Activated CD8-positive, alpha-beta T cell treated with anti-CD3 and anti-CD28 coated beads for 36 hours (primary cell): ENCODE measurements around the gene ZAR1L. TPM values are rescaled to one million over a fixed set of nuclear protein-coding genes. Genes with fewer than 3 reads are reported as not detected.
A peak's percentile ranks its signal among the peaks of the same experiment; 100 is the strongest.

ENCODE experiments used
- ATAC-seq: fragments of 200-7000 bp; cut with Tn5 transposase; one replicate; pipeline ENCODE4 v1.10.0; 2021; ENCODE audit warnings: mild to moderate bottlenecking, moderate library complexity
- CTCF ChIA-PET: fragments of 350-600 bp; sonication (Branson Sonifier 250); formaldehyde crosslinking; loops from one replicate; lab custom pipeline; 2021; ENCODE audit warnings: antibody characterized with exemption; lab: Charles Lee
- POLR2A ChIA-PET: fragments of 350-600 bp; sonication (Branson Sonifier 250); formaldehyde crosslinking; loops from one replicate; lab custom pipeline; 2021; ENCODE audit warnings: antibody characterized with exemption; lab: Charles Lee
- DNase-seq: peaks from one replicate; pipeline ENCODE4 v3.0.0-alpha.2; 2020
- H3K27ac Mint-ChIP-seq: one replicate; pipeline ENCODE4 v1.8.0; 2021; ENCODE audit warnings: mild to moderate bottlenecking, mixed read lengths
- H3K27me3 Mint-ChIP-seq: one replicate; pipeline ENCODE4 v1.8.0; 2021; ENCODE audit warnings: mixed read lengths
- H3K36me3 Mint-ChIP-seq: one replicate; pipeline ENCODE4 v1.8.0; 2021; ENCODE audit warnings: low read depth, mixed read lengths
- H3K4me1 Mint-ChIP-seq: one replicate; pipeline ENCODE4 v1.8.0; 2021; ENCODE audit warnings: low read depth, mixed read lengths
- H3K4me3 Mint-ChIP-seq: one replicate; pipeline ENCODE4 v1.8.0; 2021; ENCODE audit warnings: mild to moderate bottlenecking, moderate library complexity, mixed read lengths
- H3K9me3 Mint-ChIP-seq: one replicate; pipeline ENCODE4 v1.8.0; 2021; ENCODE audit warnings: mixed read lengths
- CTCF ChIP-seq: fragments of 200-600 bp; IDR thresholded peaks from one replicate; pipeline ENCODE4 v1.8.0; 2022; ENCODE audit warnings: antibody characterized with exemption, mild to moderate bottlenecking
- intact Hi-C: fragments of 100-400 bp; cut with micrococcal nuclease; formaldehyde crosslinking; loops from one replicate; pipeline ENCODE4 v1.10.0; 2022
- total RNA-seq, 2 experiments: library from RNA; stranded (reverse); gene quantifications; one replicate each; pipeline ENCODE4 v1.2.3, GENCODE V29; 2021

ZAR1L gene
- total RNA-seq, 2 experiments from 2014 or later, result not detected

DNA sequence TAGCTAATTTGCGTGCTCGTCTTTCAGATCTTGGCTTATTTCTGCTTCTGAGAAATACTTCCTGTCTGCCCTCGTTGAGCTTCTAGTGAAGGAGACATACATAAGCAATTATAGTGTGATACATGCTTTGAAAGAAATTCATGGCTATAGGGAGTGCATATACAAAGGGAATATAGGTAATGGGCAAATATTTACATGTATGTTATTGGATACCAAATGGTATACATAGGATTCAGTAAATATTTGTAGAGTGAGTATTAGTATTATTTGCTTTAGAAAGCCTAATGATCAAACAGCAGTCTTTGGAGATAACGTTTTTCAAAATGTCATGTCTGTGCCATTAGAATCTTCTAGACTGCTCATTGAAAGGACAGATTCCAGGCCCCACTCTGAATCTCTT lies 5.4 kb upstream of the ZAR1L start:
- H3K4me3 Mint-ChIP-seq, result no peak overlapping the region
- no peak overlapping the region for H3K27ac Mint-ChIP-seq
- ChIA-PET POLR2A (no interaction called here), CTCF (no interaction called here)
- no peak for TF ChIP-seq CTCF
- no peaks in the 10 kb centered on the region for H3K27me3 Mint-ChIP-seq
- H3K4me1 Mint-ChIP-seq, result peaks cover 3% of the 10 kb centered on the region
- intact Hi-C loops, result no loop called here
- H3K9me3 Mint-ChIP-seq, result no peaks in the 10 kb centered on the region
- DNase-seq (no peak), ATAC-seq (no peak)
- H3K36me3 Mint-ChIP-seq, result peaks cover 38% of the 10 kb centered on the region

GRCh38 chr13:32317716-32318465 lies 2.7 kb upstream of the ZAR1L start:
- Mint-ChIP-seq H3K36me3 (peaks cover 34% of the 10 kb centered on the region), H3K4me1 (peaks cover 11% of the 10 kb centered on the region), H3K9me3 (no peaks in the 10 kb centered on the region), H3K27ac (no peak overlapping the region), H3K4me3 (no peak overlapping the region), H3K27me3 (no peaks in the 10 kb centered on the region)
- ChIA-PET POLR2A (interaction anchor here (0.6 to 3.4 kb wide), 3 partner anchors 10 to 110 kb away, joined by 3 to 38 read pairs (median 5); partner anchors contain the start of gene N4BP2L1), CTCF (interaction anchor here (1.3 kb wide), 1 partner anchor 10 kb away, joined by 3 read pairs; no protein-coding TSS in a partner anchor)
- no peak for TF ChIP-seq CTCF
- intact Hi-C loops, result loop anchor here (5.0 kb wide), 1 partner anchor 109 kb away; the partner anchor contains the start of gene N4BP2L1
- ATAC-seq, result no peak
- DNase-seq, result no peak

GRCh38 chr13:32316501-32316900 lies 1.3 kb upstream of the ZAR1L start:
- no peaks in the 10 kb centered on the region for H3K9me3 Mint-ChIP-seq
- peak overlapping the region; percentile 100 for H3K27ac Mint-ChIP-seq
- CTCF ChIA-PET, result interaction anchor here (1.2 to 1.6 kb wide), 4 partner anchors 48 to 404 kb away, joined by 3 to 5 read pairs (median 4); no protein-coding TSS in a partner anchor
- DNase-seq (no peak), ATAC-seq (no peak)
- intact Hi-C loops, result loop anchor here (5.0 kb wide), 1 partner anchor 111 kb away; the partner anchor contains the start of gene N4BP2L1
- peaks cover 30% of the 10 kb centered on the region for H3K36me3 Mint-ChIP-seq
- POLR2A ChIA-PET, result interaction anchor here (1.1 to 3.4 kb wide), 2 partner anchors 14 to 111 kb away, joined by 5 to 38 read pairs; partner anchors contain the start of gene N4BP2L1
- peaks cover 14% of the 10 kb centered on the region for H3K4me1 Mint-ChIP-seq
- no peak for TF ChIP-seq CTCF
- no peaks in the 10 kb centered on the region for H3K27me3 Mint-ChIP-seq
- peak overlapping the region; percentile 92 for H3K4me3 Mint-ChIP-seq

DNA sequence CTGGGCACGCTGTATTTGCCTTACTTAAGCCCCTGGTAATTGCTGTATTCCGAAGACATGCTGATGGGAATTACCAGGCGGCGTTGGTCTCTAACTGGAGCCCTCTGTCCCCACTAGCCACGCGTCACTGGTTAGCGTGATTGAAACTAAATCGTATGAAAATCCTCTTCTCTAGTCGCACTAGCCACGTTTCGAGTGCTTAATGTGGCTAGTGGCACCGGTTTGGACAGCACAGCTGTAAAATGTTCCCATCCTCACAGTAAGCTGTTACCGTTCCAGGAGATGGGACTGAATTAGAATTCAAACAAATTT lies 821 bp upstream of the ZAR1L start:
- Mint-ChIP-seq H3K27ac (peak overlapping the region; percentile 100), H3K27me3 (no peaks in the 10 kb centered on the region), H3K9me3 (no peaks in the 10 kb centered on the region), H3K36me3 (peaks cover 26% of the 10 kb centered on the region), H3K4me1 (peaks cover 14% of the 10 kb centered on the region), H3K4me3 (peak overlapping the region; percentile 92)
- intact Hi-C loops, result loop anchor here (5.0 kb wide), 1 partner anchor 111 kb away; the partner anchor contains the start of gene N4BP2L1
- ChIA-PET POLR2A (interaction anchor here (1.1 to 3.4 kb wide), 7 partner anchors 8 to 112 kb away, joined by 4 to 38 read pairs (median 5); partner anchors contain the start of gene N4BP2L1), CTCF (interaction anchor here (1.2 to 1.7 kb wide), 7 partner anchors 48 to 403 kb away, joined by 3 to 7 read pairs (median 4); partner anchors contain the start of gene PDS5B)
- TF ChIP-seq CTCF, result no peak
- no peak for DNase-seq
- peak; percentile 21 for ATAC-seq
